Jurkat, Clone E6-1 (cell line): ENCODE results near the gene XNDC1N.
A peak's percentile ranks its signal among the peaks of the same experiment; 100 is the strongest.
"Not testable (repeated sequence)": the region's sequence is repeated elsewhere in the genome, so short reads cannot be mapped to it uniquely, and the experiment has no call there.

Experiments
- DNase-seq: peaks from one replicate; pipeline ENCODE4 v3.0.0-alpha.2; 2011; ENCODE audit warnings: low read depth, low spot score
- H3K4me3 ChIP-seq: 2 replicates; pipeline ENCODE4 v1.5.1; 2011; ENCODE audit warnings: mild to moderate bottlenecking, low read length, control low read depth, moderate library complexity

XNDC1N gene

DNA sequence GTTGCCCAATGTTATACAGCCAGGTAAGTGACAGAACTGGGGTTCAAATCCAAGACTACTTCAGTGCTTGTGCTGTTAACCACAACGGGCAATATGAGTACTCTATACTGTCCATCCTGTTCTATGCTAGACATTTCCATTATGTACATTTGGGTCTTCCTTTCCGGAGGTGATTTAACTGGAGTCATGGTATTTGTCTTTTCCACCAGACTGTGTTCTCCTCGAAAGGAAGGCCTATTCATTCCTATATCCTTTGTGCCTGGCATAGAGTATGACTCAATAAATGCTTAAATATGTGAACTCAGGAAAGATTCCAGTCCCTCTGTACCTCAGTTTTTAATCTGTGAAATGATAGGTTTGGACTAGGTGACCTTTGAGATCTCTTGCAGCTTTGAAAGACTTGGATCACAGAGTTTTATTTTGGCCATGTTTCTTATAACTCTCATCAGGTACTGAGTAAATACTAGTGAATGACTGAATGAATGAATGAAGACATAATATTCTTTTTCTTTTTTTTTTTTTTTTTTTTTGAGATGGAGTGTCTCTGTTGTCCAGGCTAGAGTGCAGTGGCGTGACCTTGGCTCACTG, 7.0 kb upstream of the XNDC1N start:
- H3K4me3 ChIP-seq: no peak overlapping the region
- no peak for DNase-seq

DNA sequence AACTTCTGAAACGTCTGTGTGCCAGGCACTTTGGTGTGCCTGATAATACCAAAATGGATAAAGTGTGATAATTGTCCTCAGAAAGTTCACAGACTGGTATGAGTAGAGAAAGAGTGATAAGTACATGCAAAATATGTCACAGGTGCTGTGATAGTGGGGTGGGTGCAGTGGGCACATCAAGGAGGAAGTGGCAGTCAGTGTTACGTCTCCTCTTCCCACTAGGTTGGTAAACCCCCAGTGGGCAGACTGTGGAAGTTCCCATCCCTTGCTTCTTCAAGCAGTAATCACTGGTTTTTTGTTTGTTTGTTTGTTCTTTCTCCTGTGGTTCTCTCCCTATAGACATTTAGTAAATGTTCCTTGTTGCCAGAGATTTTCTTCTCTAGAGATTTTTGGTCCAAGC, 5.8 kb upstream of the XNDC1N start:
- no peak overlapping the region for H3K4me3 ChIP-seq

DNA sequence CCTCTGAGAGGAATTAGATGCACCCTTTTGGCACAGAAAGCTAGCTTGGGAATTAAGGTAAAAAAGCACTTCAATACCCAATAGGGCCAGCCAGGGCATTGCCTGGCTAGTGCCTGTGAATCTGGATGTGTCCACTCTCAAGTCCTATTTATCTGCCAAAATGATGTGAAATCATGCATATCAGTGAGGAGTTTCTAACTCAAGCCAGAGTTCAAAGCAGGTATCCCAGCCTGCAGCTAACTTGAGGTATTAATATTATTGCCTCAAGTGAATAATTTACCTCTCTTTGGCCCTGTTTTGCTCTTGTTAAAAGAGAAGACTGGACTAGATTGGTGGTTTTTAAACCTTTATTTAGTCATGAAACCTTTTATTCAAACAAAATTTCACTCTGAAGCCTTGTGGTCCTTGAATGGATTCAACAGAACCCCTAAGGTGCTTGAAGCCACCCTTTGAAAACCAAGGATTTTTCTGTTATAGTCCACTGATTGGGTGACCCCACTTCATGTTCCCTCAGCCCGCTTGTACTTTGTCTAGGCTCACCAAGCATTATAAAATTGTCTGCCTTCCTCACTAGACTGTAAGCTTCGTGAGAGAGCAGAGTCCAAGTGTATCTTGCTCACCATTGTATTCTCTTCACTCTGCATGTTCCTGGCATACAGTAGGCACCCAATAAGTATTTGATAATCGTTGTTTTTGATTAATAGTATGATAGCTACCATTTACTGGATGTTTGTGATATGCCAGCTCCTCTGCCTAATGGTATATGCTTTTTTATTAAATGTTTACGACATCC, 4.9 kb upstream of the XNDC1N start:
- DNase-seq: no peak
- H3K4me3 ChIP-seq: no peak overlapping the region

More for the DNA sequence above, 5.8 kb upstream of the XNDC1N start:
- peak; percentile 11 for DNase-seq

DNA sequence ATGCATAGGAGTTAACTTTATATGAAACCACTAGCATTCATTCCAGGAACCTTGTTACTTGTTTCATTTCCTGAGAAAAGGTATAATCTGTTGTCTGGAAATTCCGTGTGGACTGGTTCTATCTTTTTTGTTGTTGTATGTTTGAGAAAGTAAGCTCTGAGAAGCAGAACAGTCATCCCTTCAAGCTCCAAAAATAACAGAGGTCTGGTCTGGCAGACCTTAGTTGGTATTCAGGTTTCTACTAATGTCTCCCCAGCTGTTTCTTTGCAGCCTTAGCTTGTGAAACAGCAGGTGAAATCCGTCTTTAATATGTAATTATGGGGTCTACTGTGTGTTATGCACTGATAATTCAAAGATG, 2.8 kb upstream of the XNDC1N start:
- no peak overlapping the region for H3K4me3 ChIP-seq
- DNase-seq: no peak

DNA sequence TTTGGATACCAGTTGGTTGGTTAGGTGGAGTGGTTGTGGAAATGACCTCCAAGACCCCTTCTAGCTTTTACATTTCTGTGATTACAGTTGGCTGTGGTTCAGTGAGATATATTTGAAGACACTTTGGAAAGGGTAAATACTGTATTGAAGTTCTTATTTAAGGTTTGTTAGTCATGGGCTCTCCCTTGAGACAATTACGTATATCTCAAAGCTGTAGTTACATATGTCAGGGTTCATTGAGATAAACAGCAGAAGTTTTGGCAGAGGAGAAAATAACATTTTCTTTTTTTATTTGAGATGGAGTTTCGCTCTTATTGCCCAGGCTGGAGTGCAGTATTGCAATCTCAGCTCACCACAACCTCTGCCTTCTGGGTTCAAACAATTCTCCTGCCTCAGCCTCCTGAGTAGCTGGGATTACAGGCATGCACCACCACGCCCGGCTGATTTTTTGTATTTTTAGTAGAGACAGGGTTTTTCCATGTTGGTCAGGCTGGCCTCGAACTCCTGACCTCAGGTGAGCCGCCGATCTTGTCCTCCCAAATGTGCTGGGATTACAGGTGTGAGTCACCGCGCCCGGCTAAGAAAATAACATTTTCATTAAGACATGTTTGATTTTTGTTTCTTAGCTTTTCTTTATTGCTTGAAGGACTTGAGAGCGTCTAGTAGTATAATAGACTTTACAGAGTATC, 2.3 kb upstream of the XNDC1N start:
- DNase-seq: no peak
- H3K4me3 ChIP-seq: no peak overlapping the region

- no peak for DNase-seq
- H3K4me3 ChIP-seq: peak overlapping the region; percentile 79
Observed at GRCh38 chr11:71929491-71929890, 1.1 kb upstream of the XNDC1N start.

GRCh38 chr11:71928737-71929443, 496 bp upstream of the XNDC1N start, which contains the start of gene RNF121:
TSS of gene RNF121 (plus strand) at chr11:71929046. CDS start at chr11:71929062, 16 bp downstream.
- H3K4me3 ChIP-seq: peak within 1 kb of the TSS; percentile 79

DNA sequence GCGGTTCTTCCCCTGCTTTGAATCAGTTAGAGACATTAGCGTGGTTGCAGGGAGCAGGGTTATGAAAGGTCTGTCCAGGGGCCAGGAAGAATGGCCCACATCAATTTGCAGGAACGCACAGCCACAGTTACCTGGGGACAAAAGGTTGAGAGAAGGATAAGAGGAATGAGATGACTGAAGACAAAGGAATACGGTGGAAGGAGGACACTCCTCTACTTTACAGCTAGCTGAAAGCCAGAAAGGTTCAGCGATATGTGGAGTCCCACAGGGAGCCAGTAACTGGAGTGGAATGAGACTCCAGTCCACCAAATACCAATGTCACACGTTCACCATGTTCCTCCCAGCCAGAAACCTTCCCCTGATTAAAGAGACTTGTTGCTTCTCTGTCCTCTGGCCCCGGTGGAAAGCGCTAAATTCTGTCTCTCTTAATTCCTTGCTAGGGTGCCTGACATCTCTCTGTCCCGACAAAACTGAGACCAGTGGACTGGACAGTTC, 10.7 kb downstream of the XNDC1N start:
- no peak for DNase-seq
- H3K4me3 ChIP-seq: no peak overlapping the region

More at GRCh38 chr11:71928737-71929443, 496 bp upstream of the XNDC1N start, which contains the start of gene RNF121:
- DNase-seq: peak; percentile 94

- no peak overlapping the region for H3K4me3 ChIP-seq
Observed at GRCh38 chr11:71914617-71915189, 13.7 kb downstream of the XNDC1N start.

DNA sequence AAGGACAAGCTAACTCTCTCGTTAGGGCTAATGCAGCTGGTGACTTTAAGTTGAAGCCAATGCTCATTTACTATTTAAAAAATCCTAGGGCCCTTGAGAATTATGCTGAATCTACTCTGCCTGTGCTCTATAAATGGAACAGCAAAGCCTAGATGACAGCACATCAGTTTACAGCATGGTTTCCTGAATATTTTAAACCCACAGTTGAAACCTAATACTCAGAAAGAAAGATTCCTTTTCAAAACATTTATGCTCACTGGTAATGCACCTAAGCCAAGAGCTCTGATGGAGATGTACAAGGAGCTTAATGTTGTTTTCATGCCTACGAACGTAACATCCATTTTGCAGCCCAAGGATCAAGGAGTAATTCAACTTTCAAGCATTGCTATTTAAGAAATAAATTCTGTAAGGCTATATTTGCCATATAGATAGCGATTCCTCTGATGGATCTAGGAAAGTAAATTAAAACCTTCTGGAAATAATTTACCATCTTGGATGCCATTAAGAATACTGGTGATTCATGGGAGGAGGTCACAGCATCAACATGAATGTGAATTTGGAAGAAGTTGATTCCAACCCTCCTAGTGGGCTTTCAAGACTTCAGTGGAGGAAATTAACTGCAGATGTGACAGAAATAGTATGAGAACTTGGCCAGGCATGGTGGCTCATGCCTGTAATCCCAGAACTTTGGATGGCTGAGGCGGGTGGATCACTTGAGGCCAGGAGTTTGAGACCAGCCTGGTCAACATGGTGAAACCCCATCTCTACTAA, 14.5 kb downstream of the XNDC1N start:
- H3K4me3 ChIP-seq: no peak overlapping the region
- DNase-seq: no peak

More at GRCh38 chr11:71914617-71915189, 13.7 kb downstream of the XNDC1N start:
- peak; percentile 9 for DNase-seq

- DNase-seq, H3K4me3 ChIP-seq: not testable (repeated sequence)
Observed at GRCh38 chr11:71911986-71912340, 16.4 kb downstream of the XNDC1N start.

DNA sequence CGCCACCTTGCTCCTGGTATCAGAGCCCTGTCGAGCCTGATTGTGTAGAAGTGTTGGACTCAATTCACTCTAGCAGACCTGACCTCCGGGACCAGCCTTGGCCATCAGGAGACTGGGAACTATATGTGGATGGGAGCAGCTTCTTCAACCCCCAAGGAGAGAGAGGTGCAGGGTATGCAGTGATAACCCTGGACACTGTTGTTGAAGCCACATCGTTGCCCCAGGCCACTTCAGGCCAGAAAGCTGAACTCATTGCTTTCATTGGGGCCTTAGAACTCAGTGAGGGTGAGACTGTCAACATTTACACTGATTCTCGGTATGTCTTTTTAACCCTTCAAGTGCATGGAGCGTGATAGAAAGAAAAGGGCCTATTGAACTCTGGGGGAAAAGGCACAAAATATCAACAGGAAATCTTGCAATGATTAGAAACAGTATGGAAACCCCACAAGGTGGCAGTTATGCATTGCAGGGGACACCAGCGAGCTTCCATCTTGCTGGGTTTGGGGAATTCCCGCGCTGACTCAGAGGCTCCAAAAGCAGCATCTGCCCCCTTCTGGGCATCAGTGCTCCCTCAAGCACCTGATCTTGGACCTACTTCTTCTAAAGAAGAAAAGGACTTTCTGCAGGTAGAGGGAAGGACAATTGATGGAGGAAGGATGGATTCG, 16.9 kb downstream of the XNDC1N start:
- H3K4me3 ChIP-seq, DNase-seq: not testable (repeated sequence)

- not testable (repeated sequence) for DNase-seq, H3K4me3 ChIP-seq
Observed at GRCh38 chr11:71910775-71911174, 17.6 kb downstream of the XNDC1N start.

DNA sequence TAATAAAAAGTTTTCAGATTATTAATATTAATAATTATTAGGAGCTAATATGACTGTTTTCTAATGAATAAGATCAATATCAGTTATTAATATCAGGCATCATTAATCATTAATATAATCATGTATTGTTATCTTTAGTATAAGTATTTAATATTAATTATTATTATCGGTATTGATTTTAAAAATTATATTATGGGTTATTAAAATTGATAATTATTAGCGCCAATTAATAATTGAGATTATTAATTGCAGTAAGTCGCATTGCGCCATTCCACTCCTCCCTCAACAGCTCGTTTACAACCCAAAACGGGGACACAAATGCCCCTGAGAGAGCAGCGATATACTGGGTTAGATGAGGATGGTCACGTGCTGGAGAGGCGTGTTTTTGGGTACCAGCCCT, 20.2 kb downstream of the XNDC1N start:
- H3K4me3 ChIP-seq: no peak overlapping the region
- DNase-seq: no peak

DNA sequence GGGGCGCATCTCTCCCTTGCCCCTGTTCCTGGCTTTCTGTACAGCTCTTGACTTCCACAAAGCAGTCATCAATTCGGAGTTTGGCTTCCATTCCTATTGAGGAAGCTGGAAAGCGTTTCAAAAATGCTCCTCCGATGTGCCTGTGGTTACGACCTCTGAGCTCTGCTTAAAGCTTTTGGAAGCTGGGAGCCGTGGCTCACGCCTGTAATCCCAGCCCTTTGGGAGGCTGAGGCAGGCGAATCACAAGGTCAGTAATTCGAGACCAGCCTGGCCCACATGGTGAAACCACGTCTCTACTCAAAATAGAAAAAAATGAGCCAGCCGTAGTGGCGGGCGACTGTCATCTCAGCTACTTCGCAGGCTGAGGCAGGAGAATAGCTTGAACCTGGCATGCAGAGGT, 27.3 kb downstream of the XNDC1N start:
- DNase-seq, H3K4me3 ChIP-seq: not testable (repeated sequence)

GRCh38 chr11:71895961-71896360, 32.4 kb downstream of the XNDC1N start:
- DNase-seq: no peak
- no peak overlapping the region for H3K4me3 ChIP-seq

- not testable (repeated sequence) for DNase-seq, H3K4me3 ChIP-seq
Observed at GRCh38 chr11:71889181-71889872, 39.1 kb downstream of the XNDC1N start.
